GM20000 (cell line): Measurements from ENCODE around the gene ITGAL.

Experiments used
- DNase-seq: peaks from one replicate; pipeline ENCODE4 v3.0.0; 2012; ENCODE audit warnings: low spot score
- CTCF ChIP-seq: IDR thresholded peaks from 2 replicates; pipeline ENCODE4 v1.5.1; 2012; ENCODE audit warnings: mild to moderate bottlenecking, control low read depth; ENCODE audit errors: extremely low read depth, missing control alignments

Gene ITGAL

GRCh38 chr16:30551781-30552180 is 79.2 kb downstream of the ITGAL start:
- TF ChIP-seq CTCF, result no peak
- no peak for DNase-seq

GRCh38 chr16:30552956-30553355 is 80.4 kb downstream of the ITGAL start:
- no peak for TF ChIP-seq CTCF
- no peak for DNase-seq

- TF ChIP-seq CTCF, result no peak
- DNase-seq, result no peak
These were observed 80.9 kb downstream of the ITGAL start for GRCh38 chr16:30553393-30553899.

- no peak for DNase-seq
- no peak for TF ChIP-seq CTCF
These were observed 82.2 kb downstream of the ITGAL start for GRCh38 chr16:30554557-30555314.

GRCh38 chr16:30555315-30556124 is 83.0 kb downstream of the ITGAL start:
- DNase-seq, result no peak
- TF ChIP-seq CTCF, result no peak

- no peak for DNase-seq
- TF ChIP-seq CTCF, result no peak
These were observed 83.6 kb downstream of the ITGAL start for GRCh38 chr16:30556125-30556473.

- TF ChIP-seq CTCF, result no peak
- peak; percentile 60 for DNase-seq
These were observed 85.1 kb downstream of the ITGAL start for GRCh38 chr16:30557707-30557956.
